ENCODE data around the gene USP47. TPM values are rescaled to one million over a fixed set of nuclear protein-coding genes. Genes with fewer than 3 reads are reported as not detected.
"Not testable (repeated sequence)": the region's sequence is repeated elsewhere in the genome, so short reads cannot be mapped to it uniquely, and the experiment has no call there.

USP47 gene
- total RNA-seq, 1 experiment from 2014 or later = 50.4 TPM

DNA sequence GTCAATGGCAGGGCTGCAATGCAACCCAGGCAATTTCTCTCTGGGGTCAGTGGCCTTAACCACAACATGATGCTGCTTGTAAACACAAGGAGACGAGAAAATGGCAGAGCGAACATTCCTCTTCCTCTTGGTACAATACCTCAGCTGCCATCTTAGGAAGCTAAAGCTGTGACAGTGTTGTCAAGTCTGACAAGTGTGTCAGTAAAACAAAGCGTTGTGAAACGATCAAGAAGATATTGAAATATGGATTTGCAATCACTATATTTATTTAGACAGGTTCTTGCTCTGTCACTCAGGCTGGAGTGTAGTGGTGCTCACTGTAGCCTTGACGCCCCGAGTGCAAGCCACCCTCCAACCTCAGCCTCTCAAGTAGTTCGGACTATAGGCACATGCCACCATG lies 14.5 kb upstream of the USP47 start:
- TF ChIP-seq, protein P1, sequence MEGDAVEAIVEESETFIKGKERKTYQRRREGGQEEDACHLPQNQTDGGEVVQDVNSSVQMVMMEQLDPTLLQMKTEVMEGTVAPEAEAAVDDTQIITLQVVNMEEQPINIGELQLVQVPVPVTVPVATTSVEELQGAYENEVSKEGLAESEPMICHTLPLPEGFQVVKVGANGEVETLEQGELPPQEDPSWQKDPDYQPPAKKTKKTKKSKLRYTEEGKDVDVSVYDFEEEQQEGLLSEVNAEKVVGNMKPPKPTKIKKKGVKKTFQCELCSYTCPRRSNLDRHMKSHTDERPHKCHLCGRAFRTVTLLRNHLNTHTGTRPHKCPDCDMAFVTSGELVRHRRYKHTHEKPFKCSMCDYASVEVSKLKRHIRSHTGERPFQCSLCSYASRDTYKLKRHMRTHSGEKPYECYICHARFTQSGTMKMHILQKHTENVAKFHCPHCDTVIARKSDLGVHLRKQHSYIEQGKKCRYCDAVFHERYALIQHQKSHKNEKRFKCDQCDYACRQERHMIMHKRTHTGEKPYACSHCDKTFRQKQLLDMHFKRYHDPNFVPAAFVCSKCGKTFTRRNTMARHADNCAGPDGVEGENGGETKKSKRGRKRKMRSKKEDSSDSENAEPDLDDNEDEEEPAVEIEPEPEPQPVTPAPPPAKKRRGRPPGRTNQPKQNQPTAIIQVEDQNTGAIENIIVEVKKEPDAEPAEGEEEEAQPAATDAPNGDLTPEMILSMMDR (IDR thresholded peaks at IDR 0.05; ENCODE audit: insufficient read depth in 1 of 2, low read depth in 1 of 2, low read length in 1 of 2, severe bottlenecking in 1 of 2, unreplicated experiment in 1 of 2) = no peak
- Histone ChIP-seq H3K9me3 (peaks cover 6% of the 10 kb centered on the region), H3K27me3 (replicated peaks; ENCODE audit: control insufficient read depth, insufficient read depth, low read length) (no peaks in the 10 kb centered on the region; the same call in none of the 2 replicates), H3K36me3 (ENCODE audit: control insufficient read depth, insufficient read depth, low read length) (no peaks in the 10 kb centered on the region), H3K4me1 (no peaks in the 10 kb centered on the region), H3K4me3 (ENCODE audit: low read depth, low read length) (no peak overlapping the region)
- Mint-ChIP-seq H3K9me3 (ENCODE audit: unreplicated experiment) (peaks cover 28% of the 10 kb centered on the region), H3K4me1 (ENCODE audit: low read depth, unreplicated experiment) (no peaks in the 10 kb centered on the region), H3K27ac (ENCODE audit: unreplicated experiment) (no peak overlapping the region), H3K36me3 (ENCODE audit: insufficient read depth, unreplicated experiment) (no peaks in the 10 kb centered on the region), H3K4me3 (ENCODE audit: unreplicated experiment) (no peak overlapping the region), H3K27me3 (ENCODE audit: insufficient read depth, unreplicated experiment) (no peaks in the 10 kb centered on the region)
- CTCF ChIA-PET = no interaction called here
- intact Hi-C loops (cut with micrococcal nuclease; ENCODE audit: unreplicated experiment) = no loop called here
- BruUV-seq (replicated peaks) = no TSS peak
- no peak for DNase-seq
- POLR2A ChIA-PET = no interaction called here

DNA sequence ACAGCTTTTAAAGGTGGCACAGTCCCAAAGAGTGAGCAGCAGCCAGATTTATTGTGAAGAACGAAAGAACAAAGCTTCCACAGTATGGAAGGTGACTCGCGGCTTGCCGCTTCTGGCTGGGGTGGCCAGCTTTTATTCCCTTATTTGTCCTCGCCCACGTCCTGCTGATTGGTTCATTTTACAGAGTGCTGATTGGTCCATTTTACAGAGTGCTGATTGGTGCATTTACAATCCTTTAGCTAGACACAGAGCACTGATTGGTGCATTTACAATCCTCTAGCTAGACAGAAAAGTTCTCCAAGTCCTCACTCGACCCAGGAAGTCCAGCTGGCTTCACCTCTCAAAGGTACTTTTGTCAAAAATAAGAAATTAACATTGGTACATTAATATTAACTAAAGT lies 10.4 kb upstream of the USP47 start:
- H3K9me3 Mint-ChIP-seq (ENCODE audit: unreplicated experiment); DNase-seq; H3K4me1 Mint-ChIP-seq (ENCODE audit: low read depth, unreplicated experiment); H3K27me3 ChIP-seq (replicated peaks; ENCODE audit: control insufficient read depth, insufficient read depth, low read length); intact Hi-C loops (cut with micrococcal nuclease; ENCODE audit: unreplicated experiment); BruUV-seq (replicated peaks); POLR2A ChIA-PET; H3K9me3 ChIP-seq; CTCF ChIA-PET; H3K4me3 Mint-ChIP-seq (ENCODE audit: unreplicated experiment); H3K4me3 ChIP-seq (ENCODE audit: low read depth, low read length); H3K36me3 Mint-ChIP-seq (ENCODE audit: insufficient read depth, unreplicated experiment); H3K4me1 ChIP-seq; H3K36me3 ChIP-seq (ENCODE audit: control insufficient read depth, insufficient read depth, low read length); H3K27me3 Mint-ChIP-seq (ENCODE audit: insufficient read depth, unreplicated experiment); H3K27ac Mint-ChIP-seq (ENCODE audit: unreplicated experiment): not testable (repeated sequence)

DNA sequence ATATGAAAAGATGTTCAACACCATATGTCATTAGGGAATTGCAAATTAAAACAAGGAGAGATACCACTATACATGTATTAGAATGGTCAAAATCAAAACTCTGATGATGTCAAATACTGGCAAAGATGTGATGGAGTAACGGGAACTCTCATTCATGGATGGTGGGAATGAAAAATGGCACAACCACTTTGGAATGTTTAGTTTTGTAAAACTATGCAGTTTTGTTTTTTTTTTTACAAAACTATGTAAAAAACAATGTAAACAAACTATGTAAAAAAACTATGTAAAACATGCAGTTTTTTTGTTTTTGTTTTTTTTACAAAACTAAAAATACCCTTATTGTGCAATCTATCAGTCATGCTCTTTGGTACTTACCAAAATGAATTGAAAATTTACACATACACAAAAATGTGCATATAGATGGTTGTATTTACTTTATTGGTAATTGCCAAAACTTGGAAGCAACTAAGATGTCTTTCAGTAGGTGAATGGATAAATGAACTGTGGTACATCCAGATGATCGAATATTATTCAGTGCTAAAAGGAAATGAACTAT lies 5.0 kb upstream of the USP47 start:
- no peak overlapping the region for H3K27ac Mint-ChIP-seq (ENCODE audit: unreplicated experiment)
- Histone ChIP-seq H3K4me1 (no peaks in the 10 kb centered on the region), H3K36me3 (ENCODE audit: control insufficient read depth, insufficient read depth, low read length) (no peaks in the 10 kb centered on the region), H3K27me3 (replicated peaks; ENCODE audit: control insufficient read depth, insufficient read depth, low read length) (no peaks in the 10 kb centered on the region), H3K4me3 (ENCODE audit: low read depth, low read length) (no peak overlapping the region), H3K9me3 (peaks cover 6% of the 10 kb centered on the region; the same call in 1 of the 2 replicates)
- ChIA-PET CTCF (no interaction called here), POLR2A (no interaction called here)
- no peak for DNase-seq
- H3K4me1 Mint-ChIP-seq (ENCODE audit: low read depth, unreplicated experiment) = no peaks in the 10 kb centered on the region
- peaks cover 2% of the 10 kb centered on the region for H3K27me3 Mint-ChIP-seq (ENCODE audit: insufficient read depth, unreplicated experiment)
- no TSS peak for BruUV-seq (replicated peaks)
- H3K9me3 Mint-ChIP-seq (ENCODE audit: unreplicated experiment) = peaks cover 7% of the 10 kb centered on the region
- H3K36me3 Mint-ChIP-seq (ENCODE audit: insufficient read depth, unreplicated experiment) = no peaks in the 10 kb centered on the region
- intact Hi-C loops (cut with micrococcal nuclease; ENCODE audit: unreplicated experiment) = no loop called here
- TF ChIP-seq, protein P1 (IDR thresholded peaks at IDR 0.05; ENCODE audit: insufficient read depth in 1 of 2, low read depth in 1 of 2, low read length in 1 of 2, severe bottlenecking in 1 of 2, unreplicated experiment in 1 of 2) = no peak
- no peak overlapping the region for H3K4me3 Mint-ChIP-seq (ENCODE audit: unreplicated experiment)

DNA sequence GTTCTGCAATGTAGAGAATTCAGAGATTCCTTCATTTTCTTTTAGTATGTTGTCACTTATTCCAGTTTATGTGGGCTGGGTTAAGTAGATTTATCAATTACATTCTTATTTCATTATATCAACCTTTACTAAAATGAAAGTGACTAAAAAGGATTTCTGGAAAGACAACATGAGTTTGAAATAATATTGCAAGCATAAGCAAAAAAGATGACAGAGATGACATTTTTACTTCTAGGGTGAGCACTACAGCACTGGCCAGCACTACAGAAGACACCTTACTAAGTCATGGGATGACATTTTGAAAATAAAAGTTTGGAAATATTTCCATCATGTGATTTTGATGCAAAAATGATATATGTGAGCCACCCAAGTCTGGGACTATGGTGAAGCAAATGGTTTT lies 2.1 kb upstream of the USP47 start:
- no peak overlapping the region for H3K27ac Mint-ChIP-seq (ENCODE audit: unreplicated experiment)
- Histone ChIP-seq H3K27me3 (replicated peaks; ENCODE audit: control insufficient read depth, insufficient read depth, low read length) (no peaks in the 10 kb centered on the region), H3K4me3 (ENCODE audit: low read depth, low read length) (no peak overlapping the region), H3K4me1 (peaks cover 16% of the 10 kb centered on the region), H3K36me3 (ENCODE audit: control insufficient read depth, insufficient read depth, low read length) (no peaks in the 10 kb centered on the region), H3K9me3 (0 out of 2 replicates have a peak, but pooled peaks cover 6% of the 10 kb centered on the region)
- intact Hi-C loops (cut with micrococcal nuclease; ENCODE audit: unreplicated experiment) = loop anchor here (2.0 to 5.0 kb wide), 3 partner anchors 31 to 203 kb away; no protein-coding TSS in a partner anchor
- BruUV-seq (replicated peaks) = no TSS peak
- H3K27me3 Mint-ChIP-seq (ENCODE audit: insufficient read depth, unreplicated experiment) = no peaks in the 10 kb centered on the region
- H3K36me3 Mint-ChIP-seq (ENCODE audit: insufficient read depth, unreplicated experiment) = no peaks in the 10 kb centered on the region
- TF ChIP-seq, protein P1 (IDR thresholded peaks at IDR 0.05; ENCODE audit: insufficient read depth in 1 of 2, low read depth in 1 of 2, low read length in 1 of 2, severe bottlenecking in 1 of 2, unreplicated experiment in 1 of 2) = no peak
- CTCF ChIA-PET = no interaction called here
- peaks cover 7% of the 10 kb centered on the region for H3K9me3 Mint-ChIP-seq (ENCODE audit: unreplicated experiment)
- H3K4me1 Mint-ChIP-seq (ENCODE audit: low read depth, unreplicated experiment) = no peaks in the 10 kb centered on the region
- H3K4me3 Mint-ChIP-seq (ENCODE audit: unreplicated experiment) = no peak overlapping the region
- DNase-seq = no peak
- POLR2A ChIA-PET = no interaction called here
